GM18508 (cell line): ENCODE measurements around the gene NLGN1.

ENCODE experiments used
- ATAC-seq: cut with Tn5 transposase; IDR thresholded peaks from one replicate; pipeline ENCODE4 v1.9.1; 2021; ENCODE audit warnings: moderate number of reproducible peaks; ENCODE audit not compliant: insufficient read depth, unreplicated experiment

NLGN1 gene

DNA sequence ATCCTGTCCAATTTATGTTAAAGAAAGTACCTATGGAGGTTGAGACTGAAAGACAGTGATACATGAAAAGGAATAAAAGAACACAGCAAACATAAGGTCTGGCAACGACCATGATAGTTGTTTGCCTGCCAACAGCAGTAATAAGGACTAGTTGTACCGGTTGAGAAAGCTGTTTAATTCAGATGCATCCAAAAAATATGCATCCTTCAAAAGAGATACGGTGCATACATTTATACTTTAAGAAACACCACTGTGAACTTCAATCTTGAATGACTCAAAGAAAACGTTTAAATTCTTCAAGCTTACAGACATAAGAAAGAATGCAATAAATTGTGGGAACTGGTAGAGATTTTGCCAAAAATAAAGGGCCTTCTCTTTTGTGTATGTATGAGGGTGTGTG lies 492.1 kb downstream of the NLGN1 start:
- ATAC-seq = no peak

- no peak for ATAC-seq
Measured at GRCh38 chr3:173890091-173890490, 492.5 kb downstream of the NLGN1 start.

- no peak for ATAC-seq
Measured at GRCh38 chr3:173891272-173892100, 493.9 kb downstream of the NLGN1 start.

- no peak for ATAC-seq
Measured at GRCh38 chr3:173892547-173892946, 495.0 kb downstream of the NLGN1 start.

- ATAC-seq = no peak
Measured at GRCh38 chr3:173893066-173893465, 495.5 kb downstream of the NLGN1 start.

DNA sequence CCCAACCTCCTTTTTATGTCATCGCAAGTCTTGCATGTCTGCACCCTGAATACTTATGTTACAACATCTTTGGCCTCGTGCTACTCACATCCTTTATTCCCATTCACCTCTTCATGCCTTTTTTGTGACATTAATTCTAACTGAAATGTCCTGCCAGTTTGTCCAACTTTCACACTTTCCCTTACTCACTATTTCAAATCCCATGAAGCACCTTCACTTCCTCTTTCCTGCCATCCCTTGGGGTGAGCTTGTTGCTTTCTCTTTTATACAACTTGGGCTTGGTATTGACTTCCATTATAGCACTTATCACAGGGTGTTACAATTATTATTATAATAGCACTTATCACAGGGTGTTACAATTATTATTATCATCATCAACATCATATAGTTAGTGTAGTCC lies 496.3 kb downstream of the NLGN1 start:
- no peak for ATAC-seq

- ATAC-seq = no peak
Measured at GRCh38 chr3:173897631-173898030, 500.1 kb downstream of the NLGN1 start.

DNA sequence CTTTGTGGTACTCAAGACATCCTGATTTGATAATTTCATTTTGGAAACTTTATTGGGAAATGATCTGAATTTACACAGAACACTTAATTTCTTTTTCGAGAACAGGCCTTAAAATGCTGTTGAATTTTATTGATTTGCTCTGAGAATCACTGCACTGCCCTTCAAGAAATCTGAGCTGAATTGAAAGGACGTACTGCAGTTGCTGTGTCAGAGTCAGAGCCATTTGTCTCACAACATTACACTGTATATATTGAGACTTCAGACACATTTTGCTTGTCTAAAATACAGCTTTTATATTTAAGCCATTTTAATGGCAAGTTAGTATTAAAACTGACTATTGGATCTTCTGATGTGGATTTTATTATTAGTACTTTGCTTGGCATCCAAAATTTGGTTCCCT lies 504.1 kb downstream of the NLGN1 start:
- no peak for ATAC-seq

GRCh38 chr3:173902401-173902800 lies 504.9 kb downstream of the NLGN1 start:
- no peak for ATAC-seq

DNA sequence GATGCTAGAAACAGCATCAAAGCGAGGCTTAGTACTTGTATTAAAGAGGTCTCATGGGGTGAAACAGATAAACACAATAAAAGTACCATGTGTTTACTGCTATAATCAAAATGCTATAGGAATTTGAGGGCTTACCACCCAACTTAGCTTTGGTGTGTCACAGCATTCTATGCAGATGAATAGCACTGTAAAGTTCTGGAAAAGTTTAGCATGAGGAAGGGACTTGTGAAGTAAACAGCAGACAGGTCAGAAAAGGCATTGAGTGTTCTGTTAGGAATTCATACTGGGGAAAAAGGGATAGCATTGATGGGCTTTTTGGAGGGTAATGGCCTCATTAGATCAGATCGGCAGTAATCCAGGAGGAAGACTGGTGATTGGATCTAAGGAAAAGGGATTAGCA lies 505.3 kb downstream of the NLGN1 start:
- ATAC-seq = no peak

DNA sequence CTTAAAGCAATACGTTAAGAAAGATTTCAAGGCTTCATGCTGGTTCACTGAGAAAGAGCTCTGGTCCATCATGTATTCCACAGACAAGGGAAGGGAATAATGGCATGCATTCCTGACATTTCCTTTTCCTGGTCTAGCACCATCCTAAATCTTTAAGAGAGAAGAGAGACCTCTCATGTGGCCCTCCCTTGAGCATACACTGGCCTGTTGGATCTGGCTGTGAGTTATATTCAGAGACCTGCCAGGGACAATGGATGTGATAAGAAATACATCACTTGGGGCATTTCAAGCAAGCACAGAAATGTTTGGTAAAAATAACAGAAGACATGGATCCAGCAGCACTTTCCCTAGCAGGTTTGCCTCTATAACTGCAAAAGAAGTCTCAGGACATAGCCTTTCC lies 507.8 kb downstream of the NLGN1 start:
- no peak for ATAC-seq

GRCh38 chr3:173911446-173911845 lies 513.9 kb downstream of the NLGN1 start:
- ATAC-seq = no peak

DNA sequence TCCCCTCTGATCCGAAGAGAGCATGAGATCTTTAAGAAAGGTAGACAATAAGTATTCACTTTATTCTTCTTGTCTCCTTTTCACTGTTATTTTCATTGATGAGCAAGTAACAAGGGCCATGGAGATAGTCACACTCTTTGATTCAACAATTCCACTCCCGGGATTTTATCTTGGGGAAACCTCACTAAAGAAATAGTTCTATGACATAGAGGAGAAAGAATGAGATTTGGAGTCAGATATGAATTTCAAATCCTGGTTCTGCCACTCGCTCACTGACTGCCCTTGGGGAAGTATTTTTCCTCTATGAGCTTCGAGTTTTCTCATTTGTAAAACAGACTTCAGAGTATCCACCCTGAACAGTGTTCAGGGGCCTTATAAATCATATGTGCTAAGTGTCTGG lies 514.6 kb downstream of the NLGN1 start:
- no peak for ATAC-seq

DNA sequence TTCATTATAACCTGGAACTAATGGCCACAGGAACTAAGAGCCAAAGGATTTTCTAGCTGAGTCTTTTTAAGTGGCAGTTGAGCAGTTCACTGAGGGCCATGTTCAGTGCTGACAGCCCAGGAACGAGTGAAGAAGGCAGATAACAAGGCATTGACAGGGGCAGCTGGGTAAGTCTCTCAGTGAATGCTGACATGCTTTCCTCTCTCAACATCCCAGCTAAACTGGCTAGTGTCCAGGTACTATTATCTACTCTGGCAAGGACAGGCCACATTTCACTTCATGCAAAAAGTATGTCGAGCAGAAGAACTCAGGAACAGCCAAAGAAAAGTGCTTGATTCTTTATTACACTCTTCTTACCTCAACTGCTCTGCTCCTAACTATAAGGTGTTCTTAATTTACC lies 515.9 kb downstream of the NLGN1 start:
- no peak for ATAC-seq

GRCh38 chr3:173913974-173914421 lies 516.5 kb downstream of the NLGN1 start:
- ATAC-seq = no peak

- no peak for ATAC-seq
Measured at GRCh38 chr3:173916799-173917198, 519.3 kb downstream of the NLGN1 start.

DNA sequence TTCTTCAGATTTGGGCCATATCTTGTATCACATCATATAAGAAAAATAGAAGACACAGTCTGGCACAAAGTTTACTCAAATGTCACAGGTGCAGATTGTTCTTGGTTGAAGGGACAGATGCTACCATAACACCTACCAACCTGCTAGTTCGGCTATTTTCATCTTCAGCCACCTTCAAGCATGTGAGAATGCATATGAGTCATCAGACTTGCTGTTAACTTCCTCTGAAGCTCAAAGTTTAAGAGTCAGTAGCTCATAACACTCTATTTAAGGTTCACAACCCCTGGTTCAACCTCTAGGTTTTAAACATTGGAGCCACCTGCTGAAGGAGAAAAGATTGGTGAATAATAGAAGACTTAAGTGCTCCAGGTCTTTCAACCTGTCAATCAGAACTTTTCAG lies 522.8 kb downstream of the NLGN1 start:
- no peak for ATAC-seq

DNA sequence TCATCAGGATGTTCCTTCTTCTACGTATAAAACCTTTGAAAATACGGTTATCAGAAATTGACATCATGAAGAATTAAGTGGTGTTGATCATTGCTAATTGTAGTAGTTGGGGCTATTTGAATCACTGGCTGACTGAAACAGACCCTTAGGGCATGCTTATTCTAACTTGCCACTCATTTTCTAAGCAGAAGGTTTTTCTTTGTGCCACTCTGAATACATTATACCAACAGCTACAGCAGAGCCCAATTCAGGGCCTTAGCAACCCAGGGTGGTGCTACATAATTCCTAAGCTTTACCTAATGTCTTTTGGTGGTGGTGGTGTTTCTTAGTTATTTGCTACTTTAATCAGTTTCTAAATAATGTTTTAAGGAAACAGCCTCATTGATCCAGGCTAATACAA lies 524.2 kb downstream of the NLGN1 start:
- ATAC-seq = no peak

- ATAC-seq = no peak
Measured at GRCh38 chr3:173923204-173923603, 525.7 kb downstream of the NLGN1 start.

- no peak for ATAC-seq
Measured at GRCh38 chr3:173930251-173930650, 532.7 kb downstream of the NLGN1 start.

DNA sequence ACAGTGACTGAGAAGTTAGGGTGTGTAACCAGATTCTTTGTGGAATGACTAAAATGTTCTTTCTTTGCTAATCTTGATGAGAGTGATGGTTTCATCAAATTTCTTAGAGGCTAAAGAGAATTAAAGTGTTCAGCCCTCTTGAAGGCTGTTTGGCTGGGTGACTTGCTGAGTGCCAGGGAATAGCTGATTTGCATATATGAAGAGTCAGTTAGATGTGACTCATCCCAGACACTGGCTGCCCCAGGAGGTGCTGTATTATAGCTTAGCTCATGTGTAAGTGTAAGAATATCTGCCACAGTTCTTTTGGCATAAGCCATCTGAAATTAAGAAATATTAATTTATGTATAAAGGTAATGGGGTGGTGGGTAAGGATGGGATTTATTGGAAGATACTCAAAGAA lies 535.1 kb downstream of the NLGN1 start:
- ATAC-seq = no peak

DNA sequence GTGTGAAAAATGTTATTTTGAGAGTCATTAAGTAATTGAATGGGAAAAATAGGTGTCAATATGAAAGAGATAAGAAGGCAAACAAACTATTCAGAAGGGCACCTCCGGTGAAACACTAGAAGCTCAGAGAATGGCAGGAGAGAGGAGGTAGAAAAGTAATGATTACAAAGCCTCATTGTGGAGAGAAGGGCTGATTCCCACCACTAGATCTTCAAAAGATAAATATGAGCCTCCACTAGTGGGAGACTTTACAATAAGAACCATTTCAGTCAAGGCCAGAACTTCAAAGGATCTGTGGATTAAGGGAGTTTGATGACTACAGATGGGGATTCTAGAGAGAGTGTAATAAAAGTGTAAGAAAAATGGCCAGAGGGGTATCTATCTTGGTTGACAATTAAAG lies 535.6 kb downstream of the NLGN1 start:
- no peak for ATAC-seq
